GM13976 (cell line): ENCODE data around the gene TEKT2.

Experiments used
- DNase-seq: peaks from one replicate; pipeline ENCODE4 v3.0.0; 2012; ENCODE audit warnings: low spot score
- CTCF ChIP-seq: IDR thresholded peaks from 2 replicates; pipeline ENCODE4 v1.5.1; 2012; ENCODE audit warnings: borderline replicate concordance, mild to moderate bottlenecking; ENCODE audit not compliant: insufficient read depth; ENCODE audit errors: extremely low read depth, missing control alignments, control extremely low read depth
- in situ Hi-C: fragments of 300-500 bp; cut with MboI; formaldehyde crosslinking; loops from one replicate; pipeline ENCODE4 v1.12.0; 2022; ENCODE audit warnings: low sequenced_read_pairs, mixed read lengths, inconsistent platforms; ENCODE audit not compliant: unreplicated experiment

The TEKT2 gene

GRCh38 chr1:36137776-36138175, 53.9 kb downstream of the TEKT2 start:
- in situ Hi-C loops = no loop called here
- TF ChIP-seq CTCF = no peak
- DNase-seq = no peak
